BJ (cell line): ENCODE measurements around the gene CXCR5. TPM values are rescaled to one million over a fixed set of nuclear protein-coding genes. Genes with fewer than 3 reads are reported as not detected.

ENCODE experiments used
- CTCF ChIA-PET: fragments of 350-600 bp; formaldehyde crosslinking; extraction: SDS; loops from one replicate; lab custom pipeline; 2021; ENCODE audit warnings: antibody characterized with exemption, inconsistent platforms; lab: Yijun Ruan, JAX
- POLR2A ChIA-PET: fragments of 300-600 bp; sonication (Branson Sonifier 250); formaldehyde crosslinking; extraction: SDS; loops from one replicate; lab custom pipeline; 2021; ENCODE audit warnings: antibody characterized with exemption; lab: Charles Lee
- DNase-seq: peaks from one replicate; pipeline ENCODE4 v3.0.0-alpha.2; 2011; ENCODE audit warnings: low read depth
- H3K27me3 ChIP-seq: 2 replicates; pipeline ENCODE4 v1.6.0; 2011; ENCODE audit warnings: low read length; ENCODE audit not compliant: control insufficient read depth, insufficient read depth
- H3K36me3 ChIP-seq: 2 replicates; pipeline ENCODE4 v1.5.1; 2011; ENCODE audit warnings: low read length; ENCODE audit not compliant: control insufficient read depth, insufficient read depth
- H3K4me3 ChIP-seq: 2 replicates; pipeline ENCODE4 v1.5.1; 2011; ENCODE audit warnings: low read depth, mild to moderate bottlenecking, control low read depth, low read length
- polyA plus RNA-seq: library from polyadenylated mRNA; depleted of rRNA; stranded (reverse); fragments of >200 nt; gene quantifications from 2 replicates; pipeline ENCODE4 v1.2.3, GENCODE V29; 2011
- TF ChIP-seq, protein P1 (sequence below): IDR thresholded peaks from 2 replicates; pipeline ENCODE4 v1.5.1; 2011; ENCODE audit warnings: low read depth, mild to moderate bottlenecking, control low read depth, inconsistent platforms, low read length, moderate library complexity; ENCODE audit not compliant: insufficient read depth

Gene CXCR5
- polyA plus RNA-seq, 1 experiment = not detected

- Histone ChIP-seq H3K4me3 (no peak overlapping the region), H3K27me3 (no peaks in the 10 kb centered on the region), H3K36me3 (no peaks in the 10 kb centered on the region)
- DNase-seq = no peak
- POLR2A ChIA-PET = interaction anchor here (0.6 kb wide), 1 partner anchor 236 kb away, joined by 11 read pairs; no protein-coding TSS in a partner anchor
- TF ChIP-seq, protein P1, sequence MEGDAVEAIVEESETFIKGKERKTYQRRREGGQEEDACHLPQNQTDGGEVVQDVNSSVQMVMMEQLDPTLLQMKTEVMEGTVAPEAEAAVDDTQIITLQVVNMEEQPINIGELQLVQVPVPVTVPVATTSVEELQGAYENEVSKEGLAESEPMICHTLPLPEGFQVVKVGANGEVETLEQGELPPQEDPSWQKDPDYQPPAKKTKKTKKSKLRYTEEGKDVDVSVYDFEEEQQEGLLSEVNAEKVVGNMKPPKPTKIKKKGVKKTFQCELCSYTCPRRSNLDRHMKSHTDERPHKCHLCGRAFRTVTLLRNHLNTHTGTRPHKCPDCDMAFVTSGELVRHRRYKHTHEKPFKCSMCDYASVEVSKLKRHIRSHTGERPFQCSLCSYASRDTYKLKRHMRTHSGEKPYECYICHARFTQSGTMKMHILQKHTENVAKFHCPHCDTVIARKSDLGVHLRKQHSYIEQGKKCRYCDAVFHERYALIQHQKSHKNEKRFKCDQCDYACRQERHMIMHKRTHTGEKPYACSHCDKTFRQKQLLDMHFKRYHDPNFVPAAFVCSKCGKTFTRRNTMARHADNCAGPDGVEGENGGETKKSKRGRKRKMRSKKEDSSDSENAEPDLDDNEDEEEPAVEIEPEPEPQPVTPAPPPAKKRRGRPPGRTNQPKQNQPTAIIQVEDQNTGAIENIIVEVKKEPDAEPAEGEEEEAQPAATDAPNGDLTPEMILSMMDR = no peak
- CTCF ChIA-PET = no interaction called here
Measured at GRCh38 chr11:118857385-118857784, 26.3 kb upstream of the CXCR5 start.

DNA sequence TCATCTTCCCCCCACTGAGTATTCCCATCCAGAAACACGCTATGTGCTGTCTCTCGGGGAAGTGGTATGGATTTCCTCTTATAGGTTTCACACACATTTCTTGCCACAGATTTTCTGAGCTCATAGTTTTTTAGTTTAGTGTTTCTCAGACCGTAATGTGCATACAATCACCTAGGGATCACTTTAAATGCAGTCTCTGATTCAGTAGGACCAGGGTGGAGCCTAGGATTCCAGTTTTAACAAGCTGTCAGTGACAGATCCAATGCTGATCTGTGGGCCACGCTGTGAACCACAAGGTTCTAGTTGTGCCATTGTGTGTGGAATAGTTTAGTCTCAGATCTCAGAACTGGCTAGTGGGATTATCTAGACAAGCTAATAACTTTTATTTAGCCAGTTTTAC is 23.7 kb upstream of the CXCR5 start:
- Histone ChIP-seq H3K4me3 (no peak overlapping the region), H3K27me3 (no peaks in the 10 kb centered on the region), H3K36me3 (no peaks in the 10 kb centered on the region)
- TF ChIP-seq, protein P1 = no peak
- ChIA-PET CTCF (interaction anchor here (0.6 to 1.2 kb wide), 3 partner anchors 10 to 71 kb away, joined by 3 to 5 read pairs (median 3); no protein-coding TSS in a partner anchor), POLR2A (no interaction called here)
- no peak for DNase-seq

GRCh38 chr11:118868659-118869058 is 15.0 kb upstream of the CXCR5 start:
- Histone ChIP-seq H3K4me3 (no peak overlapping the region), H3K36me3 (no peaks in the 10 kb centered on the region), H3K27me3 (no peaks in the 10 kb centered on the region)
- TF ChIP-seq, protein P1 = no peak
- ChIA-PET POLR2A (no interaction called here), CTCF (interaction anchor here (1.5 kb wide), 1 partner anchor 39 kb away, joined by 3 read pairs; no protein-coding TSS in a partner anchor)
- DNase-seq = no peak

- ChIA-PET POLR2A (interaction anchor here (0.6 kb wide), 1 partner anchor 150 kb away, joined by 3 read pairs; no protein-coding TSS in a partner anchor), CTCF (interaction anchor here (1.1 to 2.3 kb wide), 5 partner anchors 10 to 60 kb away, joined by 4 to 10 read pairs (median 5); partner anchors contain the start of gene BCL9L)
- Histone ChIP-seq H3K4me3 (no peak overlapping the region), H3K36me3 (no peaks in the 10 kb centered on the region), H3K27me3 (no peaks in the 10 kb centered on the region)
- TF ChIP-seq, protein P1 = peak; percentile 38
- no peak for DNase-seq
Measured at GRCh38 chr11:118870396-118871343, 13.0 kb upstream of the CXCR5 start.

GRCh38 chr11:118872403-118872821 is 11.3 kb upstream of the CXCR5 start:
- Histone ChIP-seq H3K4me3 (no peak overlapping the region), H3K27me3 (no peaks in the 10 kb centered on the region), H3K36me3 (no peaks in the 10 kb centered on the region)
- ChIA-PET CTCF (interaction anchor here (0.6 kb wide), 1 partner anchor 29 kb away, joined by 3 read pairs; no protein-coding TSS in a partner anchor), POLR2A (no interaction called here)
- no peak for DNase-seq
- TF ChIP-seq, protein P1 = no peak
